Smooth muscle cell of the brain vasculature (primary cell): ENCODE results near the gene GRB10.
"Not testable (repeated sequence)": the region's sequence is repeated elsewhere in the genome, so short reads cannot be mapped to it uniquely, and the experiment has no call there.

ENCODE experiments used
- DNase-seq: peaks from one replicate; pipeline ENCODE4 v3.0.0-alpha.2; 2012; ENCODE audit warnings: low read depth, low spot score

Gene GRB10

DNA sequence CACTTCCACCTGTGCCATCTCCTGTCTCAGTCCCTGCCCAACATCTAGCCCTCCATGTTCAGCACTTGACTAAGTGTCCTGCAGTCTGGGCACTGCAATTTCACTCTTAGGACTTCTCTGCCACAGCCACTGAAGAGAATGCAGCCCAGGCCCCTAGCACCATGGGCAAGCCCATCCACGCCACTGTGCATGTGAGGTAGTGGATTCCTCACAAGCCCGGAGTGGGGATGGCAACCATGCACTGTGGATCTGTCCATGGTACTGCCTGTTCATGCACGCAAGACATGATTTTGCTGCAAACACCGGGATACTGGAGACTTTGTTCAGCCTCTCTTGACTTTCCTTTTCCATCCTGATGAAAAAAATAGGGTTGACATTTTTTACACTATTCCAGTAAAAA is 229.8 kb downstream of the GRB10 start:
- DNase-seq: peak; percentile 28

DNA sequence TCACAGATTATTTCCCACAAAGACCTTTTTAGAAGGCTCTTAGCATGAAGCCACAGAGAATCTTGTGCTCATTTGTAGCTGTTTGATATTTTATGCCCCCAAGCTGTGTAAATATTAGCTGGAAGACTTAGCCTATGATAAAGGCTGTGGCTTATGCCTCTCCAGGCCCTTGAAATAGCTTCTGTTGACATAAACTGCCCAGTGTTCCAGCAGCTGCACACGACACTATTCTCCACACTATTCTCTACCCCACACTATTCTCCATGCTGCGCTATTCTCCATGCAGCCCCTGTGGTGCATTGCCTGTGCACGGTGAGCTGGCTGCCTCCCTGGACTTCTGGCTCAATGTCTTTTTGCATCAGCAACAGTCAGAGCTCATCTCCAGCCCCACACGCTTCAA is 230.6 kb downstream of the GRB10 start:
- DNase-seq: no peak

DNA sequence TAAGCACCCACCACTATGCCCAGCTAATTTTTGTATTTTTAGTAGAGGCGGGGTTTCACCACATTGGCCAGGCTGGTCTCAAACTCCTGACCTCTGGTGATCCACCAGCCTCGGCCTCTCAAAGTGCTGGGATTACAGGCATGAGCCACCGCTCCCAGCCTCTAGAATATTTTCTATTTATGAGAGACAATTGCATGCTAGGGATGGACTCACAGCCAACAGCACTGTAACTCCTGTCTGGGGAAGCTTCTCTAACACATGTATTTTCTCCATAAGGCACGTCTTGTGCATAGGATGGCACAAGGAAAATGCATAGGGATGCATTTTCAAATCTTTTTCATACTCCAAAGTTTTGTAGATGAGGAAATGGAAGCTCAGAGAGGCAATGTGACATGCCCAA is 237.1 kb downstream of the GRB10 start:
- not testable (repeated sequence) for DNase-seq

DNA sequence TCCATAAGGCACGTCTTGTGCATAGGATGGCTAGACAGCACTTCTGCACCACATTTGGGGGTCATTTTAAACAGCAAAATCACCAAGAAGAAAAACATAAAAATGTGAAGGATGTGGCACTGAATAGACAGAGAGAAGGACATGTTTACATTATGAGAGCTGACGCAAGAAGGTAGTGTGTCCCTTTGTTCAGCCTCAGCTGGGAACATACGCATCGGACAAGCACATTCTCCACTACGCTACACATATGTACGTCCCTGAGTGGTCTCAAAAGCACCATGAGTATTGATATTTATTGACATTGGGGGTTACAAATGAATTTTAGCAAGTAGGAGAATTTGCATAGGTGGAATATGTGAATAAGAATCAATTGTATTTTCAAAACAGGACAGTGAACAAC is 237.7 kb downstream of the GRB10 start:
- DNase-seq: no peak

GRCh38 chr7:50543776-50544442 is 238.8 kb downstream of the GRB10 start:
- no peak for DNase-seq

GRCh38 chr7:50542132-50542531 is 240.6 kb downstream of the GRB10 start:
- no peak for DNase-seq

GRCh38 chr7:50540785-50541579 is 241.7 kb downstream of the GRB10 start:
- DNase-seq: no peak
